Immature natural killer cell (primary cell): ENCODE results near the gene AGXT. TPM values are rescaled to one million over a fixed set of nuclear protein-coding genes. Genes with fewer than 3 reads are reported as not detected.

ENCODE experiments used
- DNase-seq, 3 donors: peaks; one replicate each; pipeline ENCODE4 v3.0.0; 2022; ENCODE audit warnings: mixed read lengths in 1 of 3
- H3K27ac Mint-ChIP-seq, 6 donors: one replicate each; pipeline ENCODE4 v1.8.0; 2020; ENCODE audit warnings: mixed read lengths in 6 of 6, mild to moderate bottlenecking in 5 of 6, inconsistent platforms in 4 of 6, moderate library complexity in 3 of 6
- H3K27me3 Mint-ChIP-seq, 3 donors: one replicate each; pipeline ENCODE4 v1.8.0; 2020 to 2021; ENCODE audit warnings: low read depth in 3 of 3, mild to moderate bottlenecking in 3 of 3, mixed read lengths in 3 of 3, moderate library complexity in 3 of 3, inconsistent platforms in 1 of 3
- H3K36me3 Mint-ChIP-seq, 3 donors: one replicate each; pipeline ENCODE4 v1.8.0; 2020; ENCODE audit warnings: mixed read lengths in 3 of 3, inconsistent platforms in 2 of 3, mild to moderate bottlenecking in 2 of 3
- H3K4me1 Mint-ChIP-seq, 2 donors: one replicate each; pipeline ENCODE4 v1.8.0; 2020; ENCODE audit warnings: inconsistent platforms in 2 of 2, mild to moderate bottlenecking in 2 of 2, mixed read lengths in 2 of 2, moderate library complexity in 1 of 2
- H3K4me3 Mint-ChIP-seq, 5 donors: one replicate each; pipeline ENCODE4 v1.8.0; 2020; ENCODE audit warnings: mild to moderate bottlenecking in 5 of 5, mixed read lengths in 5 of 5, inconsistent platforms in 3 of 5, moderate library complexity in 3 of 5
- H3K9me3 Mint-ChIP-seq, 6 donors: one replicate each; pipeline ENCODE4 v1.8.0; 2020; ENCODE audit warnings: mild to moderate bottlenecking in 6 of 6, mixed read lengths in 6 of 6, inconsistent platforms in 4 of 6, moderate library complexity in 3 of 6
- polyA plus RNA-seq, 3 donors: library from polyadenylated mRNA; unstranded; fragments of 300-500 nt; fragmentation: Illumina TruSeq; gene quantifications; one replicate each; pipeline ENCODE4 v1.2.3, GENCODE V29; 2021

Gene AGXT
- polyA plus RNA-seq, 3 donors from 2014 or later = not detected

GRCh38 chr2:240912878-240913809 is 44.5 kb downstream of the AGXT start:
- Mint-ChIP-seq H3K4me1 (no peaks in the 10 kb centered on the region), H3K27ac (no peak overlapping the region), H3K27me3 (peaks cover 2 to 5% (median 4%) of the 10 kb centered on the region in 3 donors), H3K4me3 (no peak overlapping the region), H3K36me3 (no peaks in the 10 kb centered on the region), H3K9me3 (peaks cover 0 to 1% (median 0%) of the 10 kb centered on the region in 6 donors)
- DNase-seq = no peak

- peaks cover 0 to 1% (median 0%) of the 10 kb centered on the region in 6 donors for H3K9me3 Mint-ChIP-seq
- no peaks in the 10 kb centered on the region for H3K36me3 Mint-ChIP-seq
- H3K27ac Mint-ChIP-seq = no peak overlapping the region
- H3K4me1 Mint-ChIP-seq = no peaks in the 10 kb centered on the region
- no peak overlapping the region for H3K4me3 Mint-ChIP-seq
- peak; percentile 7 to 20 (median 17) for DNase-seq
- H3K27me3 Mint-ChIP-seq = peaks cover 2 to 5% (median 4%) of the 10 kb centered on the region in 3 donors
Measured at GRCh38 chr2:240913810-240914644, 45.4 kb downstream of the AGXT start.

GRCh38 chr2:240914645-240915525 is 46.3 kb downstream of the AGXT start:
- Mint-ChIP-seq H3K4me3 (no peak overlapping the region), H3K36me3 (no peaks in the 10 kb centered on the region), H3K4me1 (no peaks in the 10 kb centered on the region), H3K9me3 (peaks cover 0 to 1% (median 0%) of the 10 kb centered on the region in 6 donors), H3K27me3 (peaks cover 2 to 6% (median 4%) of the 10 kb centered on the region in 3 donors), H3K27ac (no peak overlapping the region)
- DNase-seq = no peak

- Mint-ChIP-seq H3K36me3 (no peaks in the 10 kb centered on the region), H3K27me3 (peaks cover 2 to 6% (median 3%) of the 10 kb centered on the region in 3 donors), H3K27ac (no peak overlapping the region), H3K4me1 (no peaks in the 10 kb centered on the region), H3K9me3 (peaks cover 0 to 1% (median 0%) of the 10 kb centered on the region in 6 donors), H3K4me3 (no peak overlapping the region)
- no peak for DNase-seq
Measured at GRCh38 chr2:240915526-240916341, 47.1 kb downstream of the AGXT start.

- Mint-ChIP-seq H3K27me3 (peaks cover 2 to 6% (median 4%) of the 10 kb centered on the region in 3 donors), H3K4me3 (no peak overlapping the region), H3K36me3 (no peaks in the 10 kb centered on the region), H3K27ac (no peak overlapping the region), H3K4me1 (no peaks in the 10 kb centered on the region), H3K9me3 (peaks cover 0 to 1% (median 0%) of the 10 kb centered on the region in 6 donors)
- DNase-seq = no peak
Measured at GRCh38 chr2:240916571-240917008, 48.0 kb downstream of the AGXT start.

GRCh38 chr2:240917009-240917683 is 48.5 kb downstream of the AGXT start:
- Mint-ChIP-seq H3K27ac (no peak overlapping the region), H3K4me1 (no peaks in the 10 kb centered on the region), H3K4me3 (no peak overlapping the region), H3K9me3 (peaks cover 0 to 1% (median 0%) of the 10 kb centered on the region in 6 donors), H3K27me3 (peaks cover 2 to 4% (median 4%) of the 10 kb centered on the region in 3 donors), H3K36me3 (no peaks in the 10 kb centered on the region)
- DNase-seq = no peak

GRCh38 chr2:240917684-240918257 is 49.1 kb downstream of the AGXT start:
- peaks cover 0 to under 1% (median 0%) of the 10 kb centered on the region in 6 donors for H3K9me3 Mint-ChIP-seq
- DNase-seq = no peak

GRCh38 chr2:240918258-240919091 is 49.9 kb downstream of the AGXT start:
- DNase-seq = no peak
- peaks cover 0 to 3% (median 2%) of the 10 kb centered on the region in 3 donors for H3K27me3 Mint-ChIP-seq
- no peaks in the 10 kb centered on the region for H3K4me1 Mint-ChIP-seq

More at GRCh38 chr2:240917684-240918257, 49.1 kb downstream of the AGXT start:
- Mint-ChIP-seq H3K27ac (no peak overlapping the region), H3K36me3 (no peaks in the 10 kb centered on the region), H3K4me1 (no peaks in the 10 kb centered on the region), H3K27me3 (peaks cover 2 to 3% (median 2%) of the 10 kb centered on the region in 3 donors), H3K4me3 (no peak overlapping the region)

GRCh38 chr2:240919161-240919781 is 50.6 kb downstream of the AGXT start:
- H3K4me3 Mint-ChIP-seq = no peak overlapping the region
- peaks cover 0 to 3% (median 2%) of the 10 kb centered on the region in 3 donors for H3K27me3 Mint-ChIP-seq
- no peaks in the 10 kb centered on the region for H3K4me1 Mint-ChIP-seq
- H3K9me3 Mint-ChIP-seq = no peaks in the 10 kb centered on the region
- DNase-seq = no peak
- no peaks in the 10 kb centered on the region for H3K36me3 Mint-ChIP-seq
- H3K27ac Mint-ChIP-seq = no peak overlapping the region

More at GRCh38 chr2:240918258-240919091, 49.9 kb downstream of the AGXT start:
- Mint-ChIP-seq H3K36me3 (no peaks in the 10 kb centered on the region), H3K27ac (no peak overlapping the region), H3K9me3 (no peaks in the 10 kb centered on the region), H3K4me3 (no peak overlapping the region)

- no peak overlapping the region for H3K27ac Mint-ChIP-seq
- H3K4me3 Mint-ChIP-seq = no peak overlapping the region
- no peaks in the 10 kb centered on the region for H3K4me1 Mint-ChIP-seq
- peaks cover 0 to 2% (median 1%) of the 10 kb centered on the region in 3 donors for H3K27me3 Mint-ChIP-seq
- H3K36me3 Mint-ChIP-seq = no peaks in the 10 kb centered on the region
- no peak for DNase-seq
- H3K9me3 Mint-ChIP-seq = no peaks in the 10 kb centered on the region
Measured at GRCh38 chr2:240919786-240920782, 51.5 kb downstream of the AGXT start.
